Trophoblast cell (in vitro differentiated cells and primary cell): Measurements from ENCODE around the gene PARVB.

ENCODE experiments used
- DNase-seq, 2 donors: peaks; one replicate each; pipeline ENCODE4 v3.0.0-alpha.2; 2016
- H2AFZ ChIP-seq: 2 replicates; pipeline ENCODE4 v1.6.1; 2013; ENCODE audit warnings: low read length, moderate library complexity, mild to moderate bottlenecking; ENCODE audit not compliant: insufficient read depth, poor library complexity
- H2AK5ac ChIP-seq: 2 replicates; pipeline ENCODE4 v1.6.1; 2013; ENCODE audit warnings: mild to moderate bottlenecking, low read length
- H2BK120ac ChIP-seq: 2 replicates; pipeline ENCODE4 v1.6.1; 2013; ENCODE audit warnings: low read length, mild to moderate bottlenecking, moderate library complexity; ENCODE audit not compliant: insufficient read depth, poor library complexity
- H2BK12ac ChIP-seq: 2 replicates; pipeline ENCODE4 v1.6.1; 2013; ENCODE audit warnings: mild to moderate bottlenecking, low read length, moderate library complexity
- H2BK5ac ChIP-seq: 2 replicates; pipeline ENCODE4 v1.6.1; 2013; ENCODE audit warnings: low read length, low read depth, moderate library complexity, mild to moderate bottlenecking; ENCODE audit not compliant: poor library complexity
- H3K14ac ChIP-seq: 2 replicates; pipeline ENCODE4 v1.6.1; 2013; ENCODE audit warnings: mild to moderate bottlenecking, low read length
- H3K18ac ChIP-seq: 2 replicates; pipeline ENCODE4 v1.6.1; 2013; ENCODE audit warnings: mild to moderate bottlenecking, low read length
- H3K23ac ChIP-seq: 2 replicates; pipeline ENCODE4 v1.6.1; 2013; ENCODE audit warnings: low read length
- H3K27ac ChIP-seq: 2 replicates; pipeline ENCODE4 v1.5.1; 2013; ENCODE audit warnings: low read depth, mild to moderate bottlenecking, inconsistent platforms, low read length, moderate library complexity
- H3K27me3 ChIP-seq: 2 replicates; pipeline ENCODE4 v1.6.1; 2013; ENCODE audit warnings: inconsistent platforms, mild to moderate bottlenecking, low read length, moderate library complexity; ENCODE audit not compliant: insufficient read depth
- H3K36me3 ChIP-seq, 2 experiments: 1 replicate in 1 of 2; 2 replicates in 1 of 2; pipeline ENCODE4 v1.6.1; 2013; ENCODE audit warnings: low read length in 2 of 2, mild to moderate bottlenecking in 2 of 2, moderate library complexity in 1 of 2; ENCODE audit not compliant: insufficient read depth in 2 of 2, control insufficient read depth in 1 of 2
- H3K4ac ChIP-seq: 2 replicates; pipeline ENCODE4 v1.6.1; 2013; ENCODE audit warnings: low read depth, mild to moderate bottlenecking, low read length, moderate library complexity
- H3K4me1 ChIP-seq, 2 experiments: 1 replicate in 1 of 2; 2 replicates in 1 of 2; pipeline ENCODE4 v1.6.1; 2013; ENCODE audit warnings: low read length in 2 of 2, mild to moderate bottlenecking in 2 of 2, moderate library complexity in 1 of 2; ENCODE audit not compliant: insufficient read depth in 2 of 2, control insufficient read depth in 1 of 2
- H3K4me2 ChIP-seq: 2 replicates; pipeline ENCODE4 v1.6.1; 2013; ENCODE audit warnings: inconsistent platforms, mild to moderate bottlenecking, low read length, moderate library complexity
- H3K4me3 ChIP-seq: 2 replicates; pipeline ENCODE4 v1.5.1; 2013; ENCODE audit warnings: mild to moderate bottlenecking, low read depth, low read length, inconsistent platforms
- H3K79me1 ChIP-seq: one replicate; pipeline ENCODE4 v1.6.1; 2013; ENCODE audit warnings: low read length
- H3K79me2 ChIP-seq: 2 replicates; pipeline ENCODE4 v1.6.1; 2013; ENCODE audit warnings: low read length, mild to moderate bottlenecking; ENCODE audit not compliant: control insufficient read depth, insufficient read depth, poor library complexity
- H3K9ac ChIP-seq: 2 replicates; pipeline ENCODE4 v1.6.1; 2013; ENCODE audit warnings: mild to moderate bottlenecking, low read length
- H3K9me3 ChIP-seq: 2 replicates; pipeline ENCODE4 v1.6.1; 2013; ENCODE audit warnings: low read depth, mild to moderate bottlenecking, control low read depth, inconsistent platforms, low read length; ENCODE audit not compliant: insufficient read depth
- H4K12ac ChIP-seq: 2 replicates; pipeline ENCODE4 v1.6.1; 2013; ENCODE audit warnings: low read depth, mild to moderate bottlenecking, low read length, moderate library complexity
- H4K8ac ChIP-seq: 2 replicates; pipeline ENCODE4 v1.6.1; 2013; ENCODE audit warnings: low read depth, mild to moderate bottlenecking, low read length, moderate library complexity
- H4K91ac ChIP-seq: one replicate; pipeline ENCODE4 v1.6.1; 2013; ENCODE audit warnings: low read depth, mild to moderate bottlenecking, low read length, moderate library complexity
- WGBS: extraction: QIAGEN DNeasy Blood & Tissue Kit; methylation state at CpG from one replicate; pipeline ENCODE4 v1.1.7; 2013; ENCODE audit warnings: missing lambda C conversion rate; ENCODE audit not compliant: insufficient read length, insufficient coverage; ENCODE audit errors: extremely low coverage; 5-methylcytosine and 5-hydroxymethylcytosine counted together

The PARVB gene

GRCh38 chr22:44214187-44214586 lies 190.1 kb downstream of the PARVB start:
- no peak overlapping the region for H2BK12ac ChIP-seq
- no CpG with 5 or more reads among the region's 3 CpGs for WGBS
- no peaks in the 10 kb centered on the region for H3K79me1 ChIP-seq
- no peak overlapping the region for H3K4me2 ChIP-seq
- no peak overlapping the region for H3K4me3 ChIP-seq
- no peaks in the 10 kb centered on the region for H3K27me3 ChIP-seq
- no peak for DNase-seq
- H4K8ac ChIP-seq, result no peak overlapping the region
- no peak overlapping the region for H3K18ac ChIP-seq
- no peak overlapping the region for H2BK120ac ChIP-seq
- H3K23ac ChIP-seq, result no peak overlapping the region
- H4K12ac ChIP-seq, result no peak overlapping the region
- H4K91ac ChIP-seq, result no peak overlapping the region
- no peak overlapping the region for H3K4ac ChIP-seq
- H3K9ac ChIP-seq, result no peak overlapping the region
- H3K36me3 ChIP-seq, result no peaks in the 10 kb centered on the region
- no peaks in the 10 kb centered on the region for H3K79me2 ChIP-seq
- H3K9me3 ChIP-seq, result peaks cover 5% of the 10 kb centered on the region
- H3K27ac ChIP-seq, result no peak overlapping the region
- no peak overlapping the region for H2BK5ac ChIP-seq
- H3K14ac ChIP-seq, result no peak overlapping the region
- no peak overlapping the region for H2AFZ ChIP-seq
- no peaks in the 10 kb centered on the region for H3K4me1 ChIP-seq
- H2AK5ac ChIP-seq, result no peak overlapping the region

GRCh38 chr22:44214764-44215163 lies 190.7 kb downstream of the PARVB start:
- WGBS, result no CpG with 5 or more reads among the region's 6 CpGs
- Histone ChIP-seq H3K79me1 (no peaks in the 10 kb centered on the region), H3K4me3 (no peak overlapping the region), H3K9ac (no peak overlapping the region), H2AFZ (no peak overlapping the region), H3K4ac (no peak overlapping the region), H4K12ac (no peak overlapping the region), H4K91ac (no peak overlapping the region), H3K18ac (no peak overlapping the region), H3K36me3 (no peaks in the 10 kb centered on the region), H2BK120ac (no peak overlapping the region), H4K8ac (no peak overlapping the region), H3K4me2 (no peak overlapping the region), H3K27ac (no peak overlapping the region), H3K23ac (no peak overlapping the region), H2BK5ac (no peak overlapping the region), H3K79me2 (no peaks in the 10 kb centered on the region), H3K14ac (no peak overlapping the region), H3K4me1 (no peaks in the 10 kb centered on the region), H2AK5ac (no peak overlapping the region), H3K9me3 (peaks cover 5% of the 10 kb centered on the region), H3K27me3 (no peaks in the 10 kb centered on the region), H2BK12ac (no peak overlapping the region)
- no peak for DNase-seq

- Histone ChIP-seq H3K4me1 (no peaks in the 10 kb centered on the region), H4K12ac (no peak overlapping the region), H3K27me3 (no peaks in the 10 kb centered on the region), H2AFZ (no peak overlapping the region), H3K4ac (no peak overlapping the region), H2BK12ac (no peak overlapping the region), H3K18ac (no peak overlapping the region), H3K9ac (no peak overlapping the region), H3K36me3 (no peaks in the 10 kb centered on the region), H2BK120ac (no peak overlapping the region), H3K9me3 (peaks cover 5% of the 10 kb centered on the region), H2AK5ac (no peak overlapping the region), H4K91ac (no peak overlapping the region), H3K79me2 (no peaks in the 10 kb centered on the region), H3K27ac (no peak overlapping the region), H3K14ac (no peak overlapping the region), H3K79me1 (no peaks in the 10 kb centered on the region), H4K8ac (no peak overlapping the region), H3K4me3 (no peak overlapping the region), H2BK5ac (no peak overlapping the region), H3K4me2 (no peak overlapping the region), H3K23ac (no peak overlapping the region)
- no CpG with 5 or more reads among the region's 4 CpGs for WGBS
- no peak for DNase-seq
Observed at GRCh38 chr22:44215287-44215686, 191.2 kb downstream of the PARVB start.

DNA sequence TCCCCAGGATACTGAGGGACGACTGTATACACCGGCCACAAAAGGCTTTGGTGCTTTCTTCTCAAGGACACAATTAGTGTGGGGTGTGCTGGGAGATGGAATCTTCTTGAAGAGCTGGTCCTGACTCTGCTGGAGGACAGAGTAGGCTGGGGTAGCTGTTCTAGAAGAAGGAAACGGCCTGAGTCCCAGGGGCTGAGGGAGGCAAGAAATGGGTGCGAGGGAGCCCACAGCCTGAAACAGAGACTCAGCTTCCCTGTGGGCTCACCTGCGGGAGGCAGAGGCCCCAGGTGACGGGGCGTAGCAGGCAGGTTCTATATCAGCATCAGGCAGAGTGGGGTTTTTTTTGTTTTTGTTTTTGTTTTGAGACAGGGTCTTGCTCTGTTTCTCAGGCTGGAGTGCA lies 193.2 kb downstream of the PARVB start:
- Histone ChIP-seq H3K4me3 (no peak overlapping the region), H3K9me3 (peaks cover 10% of the 10 kb centered on the region), H3K27ac (no peak overlapping the region), H3K9ac (no peak overlapping the region), H4K8ac (no peak overlapping the region), H3K4me1 (no peaks in the 10 kb centered on the region), H3K27me3 (no peaks in the 10 kb centered on the region), H2BK120ac (no peak overlapping the region), H2BK5ac (no peak overlapping the region), H3K79me2 (no peaks in the 10 kb centered on the region), H3K23ac (no peak overlapping the region), H4K12ac (no peak overlapping the region), H2AK5ac (no peak overlapping the region), H3K79me1 (no peaks in the 10 kb centered on the region), H4K91ac (no peak overlapping the region), H3K18ac (no peak overlapping the region), H2AFZ (no peak overlapping the region), H3K4ac (no peak overlapping the region), H3K14ac (no peak overlapping the region), H3K36me3 (no peaks in the 10 kb centered on the region), H3K4me2 (no peak overlapping the region), H2BK12ac (no peak overlapping the region)
- no peak for DNase-seq
- WGBS, result no CpG with 5 or more reads among the region's 7 CpGs
